GM18502 (cell line): ENCODE results near the gene NAT16.
"Not testable (repeated sequence)": the region's sequence is repeated elsewhere in the genome, so short reads cannot be mapped to it uniquely, and the experiment has no call there.

Source experiments
- ATAC-seq: cut with Tn5 transposase; IDR thresholded peaks from one replicate; pipeline ENCODE4 v1.9.1; 2021; ENCODE audit warnings: mild to moderate bottlenecking; ENCODE audit not compliant: unreplicated experiment, poor library complexity

NAT16 gene

DNA sequence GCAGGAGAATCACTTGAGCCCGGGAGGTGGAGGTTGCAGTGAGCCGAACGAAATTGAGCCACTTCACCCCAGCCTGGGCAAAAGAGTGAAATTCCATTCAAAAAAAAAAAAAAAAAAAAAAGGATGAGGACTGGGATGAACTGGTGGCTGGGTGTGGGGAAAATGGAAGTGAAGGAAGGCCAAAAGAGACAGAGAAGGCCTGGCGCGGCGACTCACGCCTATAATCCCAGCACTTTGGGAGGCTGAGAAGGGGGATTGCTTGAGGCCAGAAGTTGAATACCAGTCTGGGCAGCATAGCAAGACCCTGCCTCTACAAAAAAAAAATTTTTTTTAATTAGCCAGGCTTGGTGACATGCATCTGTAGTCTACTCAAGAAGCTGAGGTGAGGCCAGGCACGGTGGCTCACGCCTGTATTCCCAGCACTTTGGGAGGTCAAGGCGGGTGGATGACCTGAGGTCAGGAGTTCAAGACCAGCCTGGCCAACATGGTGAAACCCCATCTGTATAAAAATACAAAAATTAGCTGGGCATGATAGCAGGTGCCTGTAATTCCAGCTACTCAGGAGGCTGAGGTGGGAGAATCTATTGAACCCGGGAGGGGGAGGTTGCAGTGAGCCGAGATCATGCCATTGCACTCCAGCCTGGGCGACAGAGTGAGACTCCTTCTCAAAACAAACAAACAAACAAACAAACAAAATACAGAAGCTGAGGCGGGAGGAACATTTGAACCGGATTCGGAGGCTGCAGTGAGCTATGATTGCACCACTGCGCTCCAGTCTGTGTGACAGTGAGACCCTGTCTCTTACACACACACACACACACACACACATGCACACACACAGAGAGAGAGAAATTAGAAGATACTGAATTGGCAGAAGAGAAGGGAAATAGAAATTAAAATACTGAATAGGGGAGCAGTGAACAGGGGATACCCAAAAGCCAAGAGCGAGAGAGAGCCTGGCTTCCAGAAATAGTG, 47.2 kb downstream of the NAT16 start:
- not testable (repeated sequence) for ATAC-seq

DNA sequence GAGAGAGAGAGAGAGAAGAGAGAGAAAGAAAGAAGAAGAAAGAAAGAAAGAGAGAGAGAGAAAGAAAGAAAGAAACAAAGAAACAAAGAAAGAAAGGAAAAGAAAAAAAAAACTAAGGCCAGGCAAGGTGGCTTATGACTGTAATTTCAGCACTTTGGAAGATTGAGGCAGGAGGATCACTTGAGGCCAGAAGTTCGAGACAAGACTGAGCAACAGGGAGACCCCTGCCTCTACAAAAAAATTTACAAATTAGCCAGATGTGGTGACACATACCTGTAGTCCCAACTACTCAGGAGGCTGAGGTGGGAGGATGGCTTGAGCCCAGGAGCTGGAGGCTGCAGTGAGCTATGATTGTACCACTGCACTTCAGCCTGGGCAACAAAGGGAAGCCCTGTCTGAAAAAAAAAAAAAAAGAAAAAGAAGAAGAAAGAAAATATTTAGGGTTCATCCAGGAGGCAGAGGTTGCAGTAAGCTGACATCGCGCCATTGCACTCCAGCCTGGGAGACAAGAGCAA, 50.4 kb downstream of the NAT16 start:
- no peak for ATAC-seq

DNA sequence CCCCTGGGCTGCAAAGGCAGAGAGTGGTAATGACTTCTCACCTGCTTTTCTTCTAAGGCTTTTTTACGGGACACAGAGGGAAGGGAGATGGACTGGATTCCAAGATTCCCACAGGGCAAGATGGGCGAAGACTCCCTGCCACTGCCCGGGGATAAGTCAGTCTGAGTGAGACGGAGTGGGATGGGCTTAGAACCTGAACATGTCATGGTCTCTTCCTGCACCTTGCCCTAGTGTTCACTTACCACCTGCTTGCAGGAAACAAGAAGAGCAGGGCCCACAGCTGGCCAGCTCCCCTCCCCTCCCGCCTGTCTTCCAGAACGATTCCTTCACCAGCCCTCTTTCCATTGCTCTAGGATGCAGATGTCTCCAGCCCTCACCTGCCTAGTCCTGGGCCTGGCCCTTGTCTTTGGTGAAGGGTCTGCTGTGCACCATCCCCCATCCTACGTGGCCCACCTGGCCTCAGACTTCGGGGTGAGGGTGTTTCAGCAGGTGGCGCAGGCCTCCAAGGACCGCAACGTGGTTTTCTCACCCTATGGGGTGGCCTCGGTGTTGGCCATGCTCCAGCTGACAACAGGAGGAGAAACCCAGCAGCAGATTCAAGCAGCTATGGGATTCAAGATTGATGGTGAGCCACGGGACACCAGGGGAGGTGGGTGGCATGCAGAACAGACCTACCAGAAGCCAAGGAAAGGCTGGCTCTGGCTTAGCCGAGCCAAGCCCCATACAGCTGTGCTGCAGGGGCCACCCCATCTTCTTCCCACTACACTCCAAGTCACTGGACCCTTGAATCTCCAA, 51.9 kb downstream of the NAT16 start:
- ATAC-seq: no peak

DNA sequence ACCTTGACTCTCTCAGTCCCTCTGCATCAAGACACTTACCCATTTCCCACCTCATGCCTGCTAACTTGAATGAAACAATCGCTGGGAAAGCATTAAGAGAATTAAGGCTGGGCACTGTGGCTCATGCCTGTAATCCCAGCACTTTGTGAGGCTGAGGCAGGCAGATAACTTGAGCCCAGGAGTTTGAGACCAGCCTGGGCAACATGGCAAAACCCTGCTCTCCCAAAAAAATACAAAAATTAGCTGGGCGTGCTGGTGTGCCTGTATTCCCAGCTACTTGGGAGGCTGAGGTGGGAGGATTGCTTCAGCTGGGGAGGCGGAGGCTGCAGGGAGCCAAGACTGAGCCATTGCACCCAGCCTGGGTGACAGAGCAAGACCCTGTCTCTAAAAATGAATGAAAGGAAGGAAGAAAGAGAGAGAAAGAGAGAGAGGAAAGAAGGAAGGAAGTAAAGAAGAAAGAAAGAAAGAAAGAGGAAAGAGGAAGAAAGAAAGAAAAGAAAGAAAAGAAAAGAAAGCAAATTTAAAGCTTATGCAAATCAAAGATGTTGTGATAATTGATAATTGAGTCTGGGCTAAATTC, 52.5 kb downstream of the NAT16 start:
- no peak for ATAC-seq

DNA sequence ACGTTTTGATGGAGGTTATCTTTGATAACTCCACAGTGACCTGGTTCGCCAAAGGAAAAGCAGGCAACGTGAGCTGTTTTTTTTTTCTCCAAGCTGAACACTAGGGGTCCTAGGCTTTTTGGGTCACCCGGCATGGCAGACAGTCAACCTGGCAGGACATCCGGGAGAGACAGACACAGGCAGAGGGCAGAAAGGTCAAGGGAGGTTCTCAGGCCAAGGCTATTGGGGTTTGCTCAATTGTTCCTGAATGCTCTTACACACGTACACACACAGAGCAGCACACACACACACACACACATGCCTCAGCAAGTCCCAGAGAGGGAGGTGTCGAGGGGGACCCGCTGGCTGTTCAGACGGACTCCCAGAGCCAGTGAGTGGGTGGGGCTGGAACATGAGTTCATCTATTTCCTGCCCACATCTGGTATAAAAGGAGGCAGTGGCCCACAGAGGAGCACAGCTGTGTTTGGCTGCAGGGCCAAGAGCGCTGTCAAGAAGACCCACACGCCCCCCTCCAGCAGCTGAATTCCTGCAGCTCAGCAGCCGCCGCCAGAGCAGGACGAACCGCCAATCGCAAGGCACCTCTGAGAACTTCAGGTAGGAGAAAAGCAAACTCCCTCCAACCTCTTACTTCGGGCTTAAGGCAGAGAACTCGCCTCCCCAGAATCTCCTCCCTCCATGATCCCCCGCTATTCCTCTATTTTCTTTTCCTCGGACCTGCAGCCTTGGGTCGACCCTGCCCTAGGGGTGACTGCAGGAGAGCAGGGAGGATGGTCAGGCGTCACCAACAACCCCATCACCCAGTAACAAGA, 53.2 kb downstream of the NAT16 start, which contains the start of gene SERPINE1:
Gene SERPINE1, plus strand, starts transcription at position 454 of the 809 bp plus-strand sequence. CDS start 1,290 bp downstream, outside the sequence.
- ATAC-seq: no peak

DNA sequence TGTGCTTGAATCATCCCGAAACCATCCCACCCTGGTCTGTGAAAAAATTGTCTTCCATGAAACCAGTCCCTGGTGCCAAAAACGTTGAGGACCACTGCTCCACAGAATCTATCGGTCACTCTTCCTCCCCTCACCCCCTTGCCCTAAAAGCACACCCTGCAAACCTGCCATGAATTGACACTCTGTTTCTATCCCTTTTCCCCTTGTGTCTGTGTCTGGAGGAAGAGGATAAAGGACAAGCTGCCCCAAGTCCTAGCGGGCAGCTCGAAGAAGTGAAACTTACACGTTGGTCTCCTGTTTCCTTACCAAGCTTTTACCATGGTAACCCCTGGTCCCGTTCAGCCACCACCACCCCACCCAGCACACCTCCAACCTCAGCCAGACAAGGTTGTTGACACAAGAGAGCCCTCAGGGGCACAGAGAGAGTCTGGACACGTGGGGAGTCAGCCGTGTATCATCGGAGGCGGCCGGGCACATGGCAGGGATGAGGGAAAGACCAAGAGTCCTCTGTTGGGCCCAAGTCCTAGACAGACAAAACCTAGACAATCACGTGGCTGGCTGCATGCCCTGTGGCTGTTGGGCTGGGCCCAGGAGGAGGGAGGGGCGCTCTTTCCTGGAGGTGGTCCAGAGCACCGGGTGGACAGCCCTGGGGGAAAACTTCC, 54.0 kb downstream of the NAT16 start:
- ATAC-seq: no peak

DNA sequence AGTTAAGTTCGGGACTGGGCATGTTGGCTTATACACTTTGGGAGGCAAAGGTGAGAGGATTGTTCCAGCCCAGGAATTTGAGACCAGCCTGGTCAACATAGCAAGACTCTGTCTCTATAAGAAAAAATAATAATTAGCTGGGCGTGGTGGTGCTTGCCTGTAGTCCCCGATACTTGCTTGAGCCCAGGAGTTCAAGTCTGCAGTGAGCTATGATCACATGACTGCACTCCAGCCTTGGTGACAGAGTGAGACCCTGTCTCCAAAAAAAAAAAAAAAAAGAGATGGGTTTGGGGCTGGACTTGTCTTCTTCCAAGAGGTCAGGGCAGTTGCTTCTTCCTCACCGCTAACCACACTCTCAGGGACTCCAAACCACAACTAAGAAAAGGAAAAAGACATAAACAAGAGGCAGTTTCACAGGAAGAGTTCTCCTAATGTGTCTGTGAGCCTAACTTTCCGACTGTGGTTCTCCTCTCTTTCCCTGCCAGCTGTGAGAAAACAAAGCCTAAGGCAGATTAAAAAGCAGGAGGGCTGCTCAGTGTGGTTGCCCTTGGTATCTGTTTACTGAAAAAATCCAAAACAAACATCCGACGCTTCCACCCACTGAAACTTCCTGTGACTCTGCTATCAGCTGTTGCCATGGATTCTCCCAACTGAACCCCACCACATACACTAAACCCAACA, 55.6 kb downstream of the NAT16 start:
- ATAC-seq: no peak

DNA sequence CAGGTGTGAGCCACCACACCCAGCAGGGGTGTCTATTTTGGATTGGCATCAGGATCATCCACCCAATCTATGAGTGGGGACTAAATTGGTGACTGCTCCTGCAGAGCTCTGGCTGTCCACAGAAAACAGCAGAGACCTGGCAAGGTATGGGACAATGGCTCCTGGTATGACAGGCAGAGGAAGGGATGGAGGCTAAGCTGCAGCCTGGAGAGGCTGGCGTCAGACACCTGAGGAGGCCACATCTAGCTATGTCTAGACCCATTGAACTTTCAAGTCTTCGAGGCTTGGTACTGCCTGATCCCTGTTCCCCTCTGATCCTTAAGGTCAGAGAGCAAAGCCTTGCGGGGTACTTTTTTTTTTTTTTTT, 56.4 kb downstream of the NAT16 start:
- ATAC-seq: no peak

DNA sequence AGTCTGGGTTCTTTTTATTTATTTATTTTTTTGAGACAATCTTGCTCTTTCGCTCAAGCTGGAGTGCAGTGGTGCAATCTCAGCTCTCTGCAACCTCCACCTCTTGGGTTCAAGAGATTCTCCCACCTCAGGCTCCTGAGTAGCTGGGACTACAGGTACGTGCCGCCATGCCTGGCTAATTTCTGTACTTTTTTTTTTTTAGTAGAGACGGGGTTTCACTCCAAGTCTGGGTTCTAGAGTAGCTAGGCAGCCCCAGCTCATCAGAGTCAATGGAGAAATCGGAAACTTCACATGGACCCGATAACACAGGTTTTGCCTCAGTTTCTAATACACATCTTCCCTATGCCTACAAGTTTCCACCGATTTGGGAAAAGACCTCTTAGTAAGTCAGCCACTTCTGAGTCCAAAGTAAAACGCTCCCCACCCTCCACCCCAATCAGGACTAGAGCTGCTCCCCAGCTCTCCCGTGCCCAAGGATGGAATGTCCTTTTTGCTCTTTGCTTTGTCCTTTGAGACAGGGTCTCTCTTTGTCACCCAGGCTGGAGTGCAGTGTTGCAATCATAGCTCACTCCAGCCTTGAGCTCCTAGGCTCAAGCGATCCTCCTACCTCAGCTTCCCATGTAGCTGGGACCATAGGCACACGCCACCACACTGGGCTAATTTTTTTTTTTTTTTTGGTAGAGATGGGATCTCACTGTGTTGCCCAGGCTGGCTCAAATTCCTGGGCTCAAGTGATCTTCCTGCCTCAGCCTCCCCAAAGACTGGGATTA, 57.0 kb downstream of the NAT16 start:
- ATAC-seq: no peak

DNA sequence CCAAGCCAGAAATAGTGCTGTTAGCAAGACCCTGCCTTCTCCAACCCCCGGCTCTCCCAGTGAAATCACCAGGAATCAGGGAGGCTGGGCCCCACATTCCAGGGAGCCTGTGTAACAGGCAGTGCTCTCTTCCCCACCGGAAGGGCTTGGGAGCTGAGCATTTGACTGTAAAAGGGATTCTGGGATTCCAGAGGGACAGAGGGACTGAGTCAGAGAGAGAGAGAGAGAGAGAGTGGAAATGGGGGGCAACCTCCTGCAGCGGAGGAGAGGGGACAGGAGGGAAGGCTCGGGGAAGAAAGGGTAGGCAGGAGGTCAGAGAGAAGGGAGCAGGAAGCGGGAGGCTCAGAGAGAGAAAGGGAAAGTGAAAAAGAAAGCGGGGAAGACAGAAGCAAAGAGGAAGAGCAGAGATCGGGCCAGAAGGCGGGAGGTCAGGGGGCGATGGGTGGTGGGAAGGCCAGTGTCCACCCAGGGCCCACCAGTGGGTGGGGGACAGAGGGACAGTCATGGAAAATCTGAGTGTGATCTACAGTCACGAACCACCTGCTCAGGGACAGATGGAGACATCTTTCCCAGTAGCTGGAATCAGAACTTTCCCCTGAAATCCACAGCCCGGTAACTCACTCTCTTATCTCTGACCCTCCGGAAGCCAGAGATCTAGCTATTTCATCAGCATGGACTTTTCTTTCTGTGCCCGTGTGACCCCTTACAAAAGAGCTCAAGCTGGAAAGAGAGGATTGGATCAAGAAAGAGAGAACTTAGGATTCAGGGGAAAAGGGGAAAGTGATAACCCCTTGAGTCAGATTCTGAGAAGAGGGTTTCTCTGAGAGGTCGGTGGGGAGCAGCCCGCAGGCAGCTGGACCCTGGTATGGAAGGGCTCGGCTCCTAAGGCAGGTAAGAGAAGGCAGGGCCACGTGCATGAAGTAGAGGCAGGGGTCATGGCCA, 57.8 kb downstream of the NAT16 start:
- ATAC-seq: no peak

DNA sequence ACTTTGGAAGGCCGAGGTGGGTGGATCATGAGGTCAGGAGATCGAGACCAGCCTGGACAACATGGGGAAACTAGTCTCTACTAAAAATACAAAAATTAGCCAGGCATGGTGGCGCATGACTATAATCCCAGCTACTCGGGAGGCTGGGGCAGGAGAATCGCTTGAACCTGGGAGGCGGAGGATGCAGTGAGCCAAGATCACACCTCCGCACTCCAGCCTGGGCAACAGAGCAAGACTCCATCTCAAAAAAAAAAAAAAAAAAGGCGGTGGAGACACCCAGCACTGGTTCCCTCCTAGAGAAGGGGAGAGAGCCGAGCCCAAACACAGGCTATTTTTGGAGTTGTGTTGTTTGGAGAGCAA, 58.5 kb downstream of the NAT16 start:
- not testable (repeated sequence) for ATAC-seq
